Neural progenitor cell (in vitro differentiated cells): ENCODE results near the gene PAX7. TPM values are rescaled to one million over a fixed set of nuclear protein-coding genes. Genes with fewer than 3 reads are reported as not detected.
"Not testable (repeated sequence)": the region's sequence is repeated elsewhere in the genome, so short reads cannot be mapped to it uniquely, and the experiment has no call there.

Experiments
- DNase-seq: peaks from one replicate; pipeline ENCODE4 v3.0.0-alpha.2; 2016; ENCODE audit warnings: low spot score
- H2AFZ ChIP-seq: fragments of 200-600 bp; sonication (generic); replicated peaks from 2 replicates; pipeline ENCODE4 v1.6.1; 2016; ENCODE audit warnings: antibody characterized with exemption
- H3F3A ChIP-seq: fragments of 200-600 bp; sonication (generic); 2 replicates; pipeline ENCODE4 v1.6.1; 2016; ENCODE audit warnings: antibody characterized with exemption, low read depth
- H3K27ac ChIP-seq: fragments of 200-600 bp; sonication (generic); 2 replicates; pipeline ENCODE4 v1.5.1; 2016; ENCODE audit warnings: mild to moderate bottlenecking
- H3K27me3 ChIP-seq: fragments of 200-600 bp; sonication (generic); 2 replicates; pipeline ENCODE4 v1.6.1; 2016; ENCODE audit warnings: mild to moderate bottlenecking, moderate library complexity
- H3K36me3 ChIP-seq: fragments of 200-600 bp; sonication (generic); 2 replicates; pipeline ENCODE4 v1.5.1; 2016
- H3K4me1 ChIP-seq: fragments of 200-600 bp; sonication (generic); 2 replicates; pipeline ENCODE4 v1.6.1; 2016; ENCODE audit warnings: mixed run types
- H3K4me2 ChIP-seq: fragments of 200-600 bp; sonication (generic); 2 replicates; pipeline ENCODE4 v1.6.1; 2016
- H3K4me3 ChIP-seq: fragments of 200-600 bp; sonication (generic); 2 replicates; pipeline ENCODE4 v1.5.1; 2016
- H3K79me2 ChIP-seq: fragments of 200-600 bp; sonication (generic); 2 replicates; pipeline ENCODE4 v1.6.1; 2016; ENCODE audit warnings: low read depth
- H3K9ac ChIP-seq: fragments of 200-600 bp; sonication (generic); 2 replicates; pipeline ENCODE4 v1.6.1; 2016
- H3K9me3 ChIP-seq: fragments of 200-600 bp; sonication (generic); 2 replicates; pipeline ENCODE4 v1.5.1; 2016; ENCODE audit warnings: low read depth
- H4K20me1 ChIP-seq: fragments of 200-600 bp; sonication (generic); 2 replicates; pipeline ENCODE4 v1.6.1; 2016; ENCODE audit warnings: low read depth
- H3K27ac Mint-ChIP-seq: 3 replicates; pipeline ENCODE4 v1.8.0; 2021; ENCODE audit warnings: mixed read lengths
- H3K27me3 Mint-ChIP-seq: 2 replicates; pipeline ENCODE4 v1.8.0; 2022; ENCODE audit warnings: low read depth, mild to moderate bottlenecking, inconsistent platforms, moderate library complexity, mixed read lengths; ENCODE audit not compliant: insufficient read depth
- H3K36me3 Mint-ChIP-seq: 3 replicates; pipeline ENCODE4 v1.8.0; 2021; ENCODE audit warnings: mixed read lengths
- H3K4me1 Mint-ChIP-seq: 3 replicates; pipeline ENCODE4 v1.8.0; 2021; ENCODE audit warnings: mixed read lengths
- H3K4me3 Mint-ChIP-seq: 3 replicates; pipeline ENCODE4 v1.8.0; 2021; ENCODE audit warnings: mild to moderate bottlenecking, moderate library complexity, mixed read lengths
- H3K9me3 Mint-ChIP-seq: 3 replicates; pipeline ENCODE4 v1.8.0; 2020; ENCODE audit warnings: mixed read lengths
- EZH2 ChIP-seq: fragments of 200-600 bp; sonication (generic); IDR thresholded peaks from 2 replicates; pipeline ENCODE4 v1.6.1; 2017; ENCODE audit warnings: antibody characterized with exemption, mild to moderate bottlenecking, moderate library complexity
- EZH2phosphoT487 ChIP-seq: fragments of 200-600 bp; sonication (generic); IDR thresholded peaks from 2 replicates; pipeline ENCODE4 v1.6.1; 2017; ENCODE audit warnings: antibody characterized with exemption
- total RNA-seq: library from RNA; depleted of rRNA; stranded (reverse); fragments of >200 nt; gene quantifications from 2 replicates; pipeline ENCODE4 v1.2.3, GENCODE V29; 2015; ENCODE audit warnings: low replicate concordance
- TF ChIP-seq, protein P1 (sequence below): fragments of 200-600 bp; sonication (generic); IDR thresholded peaks from 2 replicates; pipeline ENCODE4 v1.5.1; 2017; ENCODE audit warnings: antibody characterized with exemption, mild to moderate bottlenecking

PAX7 gene
- total RNA-seq, 1 donor from 2014 or later = 0.06 TPM

GRCh38 chr1:18765725-18766124 is 135.1 kb downstream of the PAX7 start:
- H3K27ac Mint-ChIP-seq = no peak overlapping the region

GRCh38 chr1:18766328-18766727 is 135.7 kb downstream of the PAX7 start:
- Mint-ChIP-seq H3K27me3 (peaks cover 18% of the 10 kb centered on the region), H3K4me3 (no peak overlapping the region), H3K4me1 (no peaks in the 10 kb centered on the region), H3K9me3 (no peaks in the 10 kb centered on the region), H3K36me3 (no peaks in the 10 kb centered on the region), H3K27ac (no peak overlapping the region)
- no peak for DNase-seq
- peaks cover 49% of the 10 kb centered on the region for H3K27me3 ChIP-seq
- H2AFZ ChIP-seq = no peak overlapping the region
- no peaks in the 10 kb centered on the region for H3K9me3 ChIP-seq
- H3K4me2 ChIP-seq = no peak overlapping the region
- no peaks in the 10 kb centered on the region for H4K20me1 ChIP-seq
- H3K4me3 ChIP-seq = no peak overlapping the region
- H3F3A ChIP-seq = no peaks in the 10 kb centered on the region
- TF ChIP-seq EZH2 (no peak), EZH2phosphoT487 (no peak)
- TF ChIP-seq, protein P1, sequence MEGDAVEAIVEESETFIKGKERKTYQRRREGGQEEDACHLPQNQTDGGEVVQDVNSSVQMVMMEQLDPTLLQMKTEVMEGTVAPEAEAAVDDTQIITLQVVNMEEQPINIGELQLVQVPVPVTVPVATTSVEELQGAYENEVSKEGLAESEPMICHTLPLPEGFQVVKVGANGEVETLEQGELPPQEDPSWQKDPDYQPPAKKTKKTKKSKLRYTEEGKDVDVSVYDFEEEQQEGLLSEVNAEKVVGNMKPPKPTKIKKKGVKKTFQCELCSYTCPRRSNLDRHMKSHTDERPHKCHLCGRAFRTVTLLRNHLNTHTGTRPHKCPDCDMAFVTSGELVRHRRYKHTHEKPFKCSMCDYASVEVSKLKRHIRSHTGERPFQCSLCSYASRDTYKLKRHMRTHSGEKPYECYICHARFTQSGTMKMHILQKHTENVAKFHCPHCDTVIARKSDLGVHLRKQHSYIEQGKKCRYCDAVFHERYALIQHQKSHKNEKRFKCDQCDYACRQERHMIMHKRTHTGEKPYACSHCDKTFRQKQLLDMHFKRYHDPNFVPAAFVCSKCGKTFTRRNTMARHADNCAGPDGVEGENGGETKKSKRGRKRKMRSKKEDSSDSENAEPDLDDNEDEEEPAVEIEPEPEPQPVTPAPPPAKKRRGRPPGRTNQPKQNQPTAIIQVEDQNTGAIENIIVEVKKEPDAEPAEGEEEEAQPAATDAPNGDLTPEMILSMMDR = no peak
- H3K4me1 ChIP-seq = no peaks in the 10 kb centered on the region
- H3K9ac ChIP-seq = no peak overlapping the region
- no peaks in the 10 kb centered on the region for H3K79me2 ChIP-seq
- no peak overlapping the region for H3K27ac ChIP-seq
- no peaks in the 10 kb centered on the region for H3K36me3 ChIP-seq

More at GRCh38 chr1:18765725-18766124, 135.1 kb downstream of the PAX7 start:
- Histone ChIP-seq H3K4me2 (no peak overlapping the region), H3K79me2 (no peaks in the 10 kb centered on the region), H3K27ac (no peak overlapping the region), H3K36me3 (no peaks in the 10 kb centered on the region), H3K9me3 (no peaks in the 10 kb centered on the region), H3K9ac (no peak overlapping the region), H3K27me3 (peaks cover 48% of the 10 kb centered on the region), H4K20me1 (no peaks in the 10 kb centered on the region), H2AFZ (no peak overlapping the region), H3K4me1 (no peaks in the 10 kb centered on the region), H3F3A (no peaks in the 10 kb centered on the region), H3K4me3 (no peak overlapping the region)
- Mint-ChIP-seq H3K4me3 (no peak overlapping the region), H3K27me3 (peaks cover 16% of the 10 kb centered on the region), H3K36me3 (no peaks in the 10 kb centered on the region), H3K9me3 (no peaks in the 10 kb centered on the region), H3K4me1 (no peaks in the 10 kb centered on the region)
- DNase-seq = no peak
- TF ChIP-seq EZH2 (no peak), EZH2phosphoT487 (no peak)
- TF ChIP-seq, protein P1 = no peak

GRCh38 chr1:18767576-18767975 is 136.9 kb downstream of the PAX7 start:
- not testable (repeated sequence) for H2AFZ ChIP-seq, H3K4me1 ChIP-seq, H3K4me2 ChIP-seq, H3K27ac Mint-ChIP-seq, H4K20me1 ChIP-seq, H3K4me3 ChIP-seq, H3K27ac ChIP-seq, H3K79me2 ChIP-seq, H3K9ac ChIP-seq, H3F3A ChIP-seq, H3K9me3 Mint-ChIP-seq, H3K4me3 Mint-ChIP-seq, H3K36me3 Mint-ChIP-seq, DNase-seq, H3K4me1 Mint-ChIP-seq, H3K36me3 ChIP-seq, H3K9me3 ChIP-seq
- peaks cover 19% of the 10 kb centered on the region for H3K27me3 Mint-ChIP-seq
- H3K27me3 ChIP-seq = peaks cover 49% of the 10 kb centered on the region

- peaks cover 17% of the 10 kb centered on the region for H3K27me3 Mint-ChIP-seq
- H4K20me1 ChIP-seq = no peaks in the 10 kb centered on the region
- peaks cover 53% of the 10 kb centered on the region for H3K27me3 ChIP-seq
- H3K4me3 Mint-ChIP-seq = no peak overlapping the region
- DNase-seq = no peak
- no peaks in the 10 kb centered on the region for H3F3A ChIP-seq
- no peaks in the 10 kb centered on the region for H3K36me3 ChIP-seq
- no peaks in the 10 kb centered on the region for H3K9me3 Mint-ChIP-seq
- TF ChIP-seq EZH2 (no peak), EZH2phosphoT487 (no peak)
- TF ChIP-seq, protein P1 = no peak
- H3K27ac ChIP-seq = no peak overlapping the region
- no peak overlapping the region for H3K4me2 ChIP-seq
- H3K36me3 Mint-ChIP-seq = no peaks in the 10 kb centered on the region
- no peaks in the 10 kb centered on the region for H3K4me1 ChIP-seq
- no peaks in the 10 kb centered on the region for H3K9me3 ChIP-seq
- no peaks in the 10 kb centered on the region for H3K4me1 Mint-ChIP-seq
- H2AFZ ChIP-seq = no peak overlapping the region
- no peak overlapping the region for H3K27ac Mint-ChIP-seq
- no peak overlapping the region for H3K9ac ChIP-seq
- H3K79me2 ChIP-seq = no peaks in the 10 kb centered on the region
- H3K4me3 ChIP-seq = no peak overlapping the region
These were observed 137.4 kb downstream of the PAX7 start for GRCh38 chr1:18768086-18768485.
